Neural progenitor cell (in vitro differentiated cells): ENCODE results near the gene NFIA.

Experiments
- EZH2 ChIP-seq: fragments of 200-600 bp; sonication (generic); IDR thresholded peaks from 2 replicates; pipeline ENCODE4 v1.6.1; 2017; ENCODE audit warnings: antibody characterized with exemption, mild to moderate bottlenecking, moderate library complexity
- EZH2phosphoT487 ChIP-seq: fragments of 200-600 bp; sonication (generic); IDR thresholded peaks from 2 replicates; pipeline ENCODE4 v1.6.1; 2017; ENCODE audit warnings: antibody characterized with exemption
- TF ChIP-seq, protein P1 (sequence below): fragments of 200-600 bp; sonication (generic); IDR thresholded peaks from 2 replicates; pipeline ENCODE4 v1.5.1; 2017; ENCODE audit warnings: antibody characterized with exemption, mild to moderate bottlenecking

DNA sequence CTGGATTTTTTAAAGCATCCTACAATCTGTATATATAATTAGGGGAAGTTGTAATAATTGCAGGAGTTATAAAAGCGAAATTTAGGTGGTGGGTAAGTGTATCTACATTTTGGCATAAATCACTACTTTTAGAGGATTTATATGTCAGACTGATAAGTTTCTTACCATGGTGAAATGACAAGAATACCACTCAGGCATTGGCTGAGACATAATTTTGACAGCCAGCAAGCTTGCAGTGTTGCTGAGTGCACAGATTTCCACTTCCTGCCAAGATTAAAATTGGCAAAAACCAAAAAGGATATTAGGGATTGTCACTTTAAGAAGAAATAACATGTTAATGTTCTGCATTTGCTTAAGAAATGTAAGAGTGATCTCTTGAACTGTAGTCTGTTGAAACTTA is 28.2 kb downstream of the NFIA start:
- TF ChIP-seq, protein P1, sequence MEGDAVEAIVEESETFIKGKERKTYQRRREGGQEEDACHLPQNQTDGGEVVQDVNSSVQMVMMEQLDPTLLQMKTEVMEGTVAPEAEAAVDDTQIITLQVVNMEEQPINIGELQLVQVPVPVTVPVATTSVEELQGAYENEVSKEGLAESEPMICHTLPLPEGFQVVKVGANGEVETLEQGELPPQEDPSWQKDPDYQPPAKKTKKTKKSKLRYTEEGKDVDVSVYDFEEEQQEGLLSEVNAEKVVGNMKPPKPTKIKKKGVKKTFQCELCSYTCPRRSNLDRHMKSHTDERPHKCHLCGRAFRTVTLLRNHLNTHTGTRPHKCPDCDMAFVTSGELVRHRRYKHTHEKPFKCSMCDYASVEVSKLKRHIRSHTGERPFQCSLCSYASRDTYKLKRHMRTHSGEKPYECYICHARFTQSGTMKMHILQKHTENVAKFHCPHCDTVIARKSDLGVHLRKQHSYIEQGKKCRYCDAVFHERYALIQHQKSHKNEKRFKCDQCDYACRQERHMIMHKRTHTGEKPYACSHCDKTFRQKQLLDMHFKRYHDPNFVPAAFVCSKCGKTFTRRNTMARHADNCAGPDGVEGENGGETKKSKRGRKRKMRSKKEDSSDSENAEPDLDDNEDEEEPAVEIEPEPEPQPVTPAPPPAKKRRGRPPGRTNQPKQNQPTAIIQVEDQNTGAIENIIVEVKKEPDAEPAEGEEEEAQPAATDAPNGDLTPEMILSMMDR = no peak
- no peak for TF ChIP-seq EZH2
- no peak for TF ChIP-seq EZH2phosphoT487
